ENCODE results near the gene ABCG1. TPM values are rescaled to one million over a fixed set of nuclear protein-coding genes. Genes with fewer than 3 reads are reported as not detected.

Gene ABCG1
- total RNA-seq, 1 donor from 2014 or later = 7.3 TPM

DNA sequence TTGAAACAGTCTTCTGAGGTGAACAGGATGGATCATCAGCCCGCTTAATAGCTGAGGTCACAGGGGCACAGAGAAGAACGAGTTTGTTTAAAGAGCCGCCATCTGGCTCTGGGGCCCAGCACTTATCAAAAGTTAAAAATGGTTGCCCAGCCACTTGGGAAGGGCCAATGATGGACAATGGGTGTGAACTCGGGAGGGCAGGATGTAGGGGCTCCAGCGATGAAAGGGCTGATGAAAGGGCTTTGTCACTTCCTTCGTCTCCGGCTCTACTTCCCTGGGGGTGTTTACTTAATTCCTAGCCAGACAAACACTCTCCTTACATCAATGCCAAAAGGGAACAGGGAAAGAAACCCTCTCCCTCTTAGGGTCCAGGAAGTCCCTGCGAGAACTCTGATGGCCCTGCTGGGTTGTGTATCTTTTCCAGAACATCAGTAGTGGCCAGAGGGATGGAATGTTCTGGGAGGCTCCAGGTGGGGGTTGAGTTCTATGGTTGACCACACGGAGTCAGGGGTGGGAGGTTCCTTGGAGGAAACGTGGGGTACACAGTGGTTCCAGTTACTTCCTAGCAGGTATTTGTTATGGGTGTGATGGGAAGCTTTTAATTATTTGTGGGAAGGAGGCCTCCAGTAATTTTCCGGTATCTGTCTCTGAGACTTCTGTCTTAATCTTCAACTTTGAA lies 9.0 kb upstream of the ABCG1 start:
- ATAC-seq (ENCODE audit: poor library complexity) = no peak
- intact Hi-C loops (cut with DNase I) = no loop called here
- DNase-seq = no peak

- ATAC-seq (ENCODE audit: poor library complexity) (no peak), DNase-seq (no peak)
- intact Hi-C loops (cut with DNase I) = no loop called here
Observed at GRCh38 chr21:42212266-42212665, 6.7 kb upstream of the ABCG1 start.

DNA sequence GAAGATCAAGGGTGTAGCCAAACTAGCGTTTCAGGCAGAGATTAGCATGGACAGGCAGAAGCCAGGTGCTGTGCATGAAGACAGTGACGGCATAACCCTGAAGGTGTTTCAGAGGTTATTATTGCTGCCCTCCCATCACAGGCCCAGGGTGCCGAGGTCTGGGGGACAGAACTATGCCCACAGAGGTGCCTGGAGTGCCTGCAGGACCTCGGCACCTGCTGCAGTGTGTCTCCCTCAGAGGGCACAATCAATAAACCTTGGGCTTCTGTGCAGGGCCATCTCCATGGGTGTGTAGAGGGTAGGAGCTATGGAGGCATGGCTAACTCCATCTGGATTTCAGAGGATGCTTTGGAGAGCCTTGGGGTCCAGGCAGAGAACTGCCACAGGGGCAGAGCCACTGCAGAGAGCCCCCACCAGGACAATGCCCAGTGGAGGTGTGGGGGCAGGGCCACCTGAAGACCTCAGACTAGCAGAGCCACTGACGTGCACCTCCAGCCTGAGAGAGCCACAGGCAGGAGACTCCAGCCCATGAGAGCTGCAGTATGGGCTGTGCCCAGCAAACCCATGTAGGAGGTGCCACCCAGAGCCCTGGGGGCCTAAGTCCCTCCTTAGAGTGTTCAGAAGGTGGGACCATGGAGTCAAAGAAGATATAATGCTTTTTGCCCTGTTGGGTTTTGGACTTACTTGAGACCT lies 5.7 kb upstream of the ABCG1 start:
- DNase-seq (no peak), ATAC-seq (ENCODE audit: poor library complexity) (no peak)
- intact Hi-C loops (cut with DNase I) = no loop called here

DNA sequence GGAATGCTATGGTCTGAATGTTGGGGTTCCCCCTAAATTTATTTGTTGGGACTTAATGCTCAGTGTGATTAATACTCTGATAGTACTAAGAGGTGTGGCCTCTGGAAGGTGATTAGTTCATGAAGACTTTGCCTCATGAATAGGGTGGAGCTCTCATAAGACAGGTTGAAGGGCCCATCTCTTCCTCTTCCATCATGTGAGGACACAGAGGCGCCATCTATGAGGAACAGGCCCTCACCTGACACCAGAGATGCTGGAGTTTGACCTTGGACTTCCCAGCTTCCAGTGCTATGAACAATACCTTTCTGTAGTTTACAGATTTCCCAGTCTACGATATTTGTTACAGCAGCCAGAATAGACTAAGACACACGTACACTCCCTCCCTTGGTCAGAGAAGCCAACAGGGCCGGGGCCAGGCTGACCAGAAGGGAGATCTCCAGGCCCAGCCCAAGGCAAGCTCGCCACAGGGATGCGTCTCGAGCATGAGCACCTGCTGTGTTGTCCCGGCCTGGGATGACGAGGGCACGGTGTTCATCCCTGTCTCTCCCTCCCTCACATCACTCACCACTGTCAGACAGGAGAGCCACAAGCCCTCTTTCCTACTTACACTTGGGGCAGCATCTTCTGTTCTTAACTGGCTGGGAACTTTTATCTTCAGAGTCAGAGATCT lies 4.7 kb upstream of the ABCG1 start:
- DNase-seq (no peak), ATAC-seq (ENCODE audit: poor library complexity) (no peak)
- intact Hi-C loops (cut with DNase I) = no loop called here

DNA sequence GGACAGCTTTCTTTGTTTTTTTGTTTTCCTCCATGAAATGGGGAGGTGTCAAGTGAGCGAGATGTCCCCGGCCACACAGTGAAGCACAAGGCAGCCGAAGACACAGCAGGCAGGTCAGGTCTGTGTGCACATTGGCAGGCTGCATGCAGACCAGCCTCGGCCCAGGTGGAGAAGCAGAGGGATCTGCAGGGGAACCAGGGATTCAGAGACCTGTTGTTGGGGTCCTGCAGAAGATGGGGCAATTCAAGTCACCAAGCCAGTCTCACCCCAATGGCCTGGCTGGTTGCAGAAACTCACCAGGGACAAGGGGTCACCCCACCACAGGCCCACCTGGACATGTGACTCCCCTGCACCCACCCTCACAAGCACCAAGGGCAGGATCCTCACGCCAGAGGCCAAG lies 4.0 kb upstream of the ABCG1 start:
- ATAC-seq (ENCODE audit: poor library complexity) = no peak
- no peak for DNase-seq
- intact Hi-C loops (cut with DNase I) = no loop called here

- intact Hi-C loops (cut with DNase I) = no loop called here
- ATAC-seq (ENCODE audit: poor library complexity) (no peak), DNase-seq (no peak)
Observed at GRCh38 chr21:42215942-42216725, 2.8 kb upstream of the ABCG1 start.

GRCh38 chr21:42216726-42217572 lies 2.0 kb upstream of the ABCG1 start:
- DNase-seq = no peak
- intact Hi-C loops (cut with DNase I) = no loop called here
- ATAC-seq (ENCODE audit: poor library complexity) = no peak

DNA sequence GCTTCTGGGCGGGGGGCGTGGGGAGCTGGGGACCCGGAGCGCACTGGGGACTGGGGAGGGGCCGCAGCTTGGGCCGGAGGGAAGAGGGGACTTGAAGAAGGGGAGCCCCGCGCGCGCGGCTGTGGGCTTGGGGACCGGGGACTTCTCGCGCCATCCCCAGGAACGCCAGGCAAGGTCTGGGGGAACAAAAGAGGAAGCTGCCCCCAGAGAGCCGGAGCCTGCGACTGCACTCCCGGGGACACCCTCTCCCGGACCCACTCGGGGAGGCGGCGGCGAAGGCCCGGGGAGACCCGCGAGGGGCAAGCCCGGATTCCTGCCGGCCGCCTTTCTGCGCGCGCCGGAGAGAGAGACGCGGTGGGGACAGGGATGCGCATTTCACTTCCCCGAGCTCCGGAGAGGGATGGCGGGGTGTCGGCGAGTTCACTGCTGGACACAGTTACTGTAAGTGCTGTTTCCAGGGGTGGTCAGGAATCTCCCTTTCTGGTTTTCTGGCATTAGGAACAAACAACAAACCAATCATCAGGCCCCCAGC lies 732 bp downstream of the ABCG1 start:
- intact Hi-C loops (cut with DNase I) = no loop called here
- no peak for DNase-seq

DNA sequence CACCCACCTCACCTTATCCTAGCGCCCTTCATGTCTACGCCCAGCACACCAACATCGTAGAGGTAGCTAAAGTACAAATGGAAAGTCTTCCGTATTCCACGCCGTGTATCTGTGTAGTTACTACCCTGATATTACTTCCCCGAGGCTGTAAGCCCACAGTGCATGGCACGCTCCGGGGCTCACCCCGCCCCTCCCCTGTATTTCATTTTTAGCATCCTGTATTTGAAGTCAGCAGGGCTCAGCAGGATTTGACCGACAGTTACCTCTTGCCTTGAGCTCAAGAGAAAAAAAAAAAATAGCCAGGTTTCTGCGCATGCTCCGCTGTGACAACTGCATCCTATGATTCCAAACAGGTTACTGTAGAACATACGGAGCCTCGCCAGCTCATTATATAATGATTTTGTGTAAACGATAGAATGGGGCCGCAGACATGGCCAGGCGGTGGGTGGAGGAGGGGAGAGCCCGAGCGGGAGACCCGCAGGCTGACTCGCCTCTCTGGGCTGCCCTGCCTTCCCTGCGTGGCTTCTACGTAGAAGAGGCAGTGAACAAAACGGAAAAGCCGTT lies 1.3 kb downstream of the ABCG1 start:
- DNase-seq = peak; percentile 66
- peak; percentile 79 for ATAC-seq (ENCODE audit: poor library complexity)
- intact Hi-C loops (cut with DNase I) = no loop called here

More for the DNA sequence above, 732 bp downstream of the ABCG1 start:
- ATAC-seq (ENCODE audit: poor library complexity) = peak; percentile 53

GRCh38 chr21:42221581-42222345 lies 2.8 kb downstream of the ABCG1 start:
- ATAC-seq (ENCODE audit: poor library complexity) (no peak), DNase-seq (no peak)
- intact Hi-C loops (cut with DNase I) = no loop called here

DNA sequence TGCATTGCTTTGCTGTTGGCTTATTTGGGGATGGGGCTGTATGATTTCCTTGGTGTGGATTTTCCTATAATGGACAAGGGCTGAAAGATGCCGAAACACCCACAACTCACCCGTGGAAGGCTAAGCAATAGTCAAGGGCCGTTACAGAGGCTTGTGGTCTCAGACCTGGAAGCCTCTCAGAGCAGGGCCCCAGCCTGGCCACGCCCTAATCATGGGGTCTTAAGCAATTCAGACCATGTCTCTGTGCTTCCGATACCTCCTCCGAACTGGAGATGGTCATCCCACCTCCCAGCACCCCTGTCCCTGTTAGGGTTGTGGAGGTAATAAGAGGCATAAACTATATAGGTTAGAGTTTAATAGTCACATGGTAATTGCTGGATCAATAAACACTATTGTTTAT lies 3.4 kb downstream of the ABCG1 start:
- ATAC-seq (ENCODE audit: poor library complexity) (no peak), DNase-seq (no peak)
- intact Hi-C loops (cut with DNase I) = no loop called here

- ATAC-seq (ENCODE audit: poor library complexity) = no peak
- intact Hi-C loops (cut with DNase I) = no loop called here
- no peak for DNase-seq
Observed at GRCh38 chr21:42222821-42223390, 4.0 kb downstream of the ABCG1 start.

DNA sequence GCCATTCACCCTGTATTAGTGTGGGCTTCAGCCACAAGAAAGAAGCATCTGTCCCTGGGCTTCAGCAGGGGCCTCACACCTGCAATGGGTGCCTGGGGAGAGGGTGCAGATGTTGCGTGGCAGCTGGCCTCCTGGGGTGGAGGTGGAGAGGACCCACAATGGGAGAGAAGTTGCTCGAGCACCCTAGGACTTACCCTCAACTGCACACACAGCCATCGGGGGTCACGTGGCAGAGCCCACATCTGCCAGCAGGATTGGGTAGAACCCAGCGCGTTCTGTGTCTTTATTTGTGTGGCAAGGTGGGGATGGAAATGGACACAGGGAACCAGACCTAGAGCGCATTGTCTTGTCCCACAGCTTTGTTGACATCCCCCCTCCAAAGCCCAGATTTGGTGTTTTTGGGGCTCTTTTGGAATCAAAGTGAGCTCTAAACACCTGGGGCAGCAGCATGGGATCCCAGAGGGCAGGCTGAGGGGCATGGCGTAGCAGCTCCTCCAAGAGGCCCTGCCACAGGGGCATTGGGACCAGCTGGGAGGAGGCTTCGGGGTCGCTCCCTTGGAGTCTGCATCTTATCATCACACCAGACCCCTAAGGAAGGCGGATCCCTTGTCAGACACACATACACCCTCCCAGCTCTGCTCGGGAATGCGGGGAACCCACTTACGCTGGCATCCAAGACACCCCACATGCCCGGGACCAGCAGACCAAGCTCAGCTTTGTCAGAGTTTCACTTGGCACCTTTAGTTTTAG lies 5.1 kb downstream of the ABCG1 start:
- ATAC-seq (ENCODE audit: poor library complexity) (no peak), DNase-seq (no peak)
- intact Hi-C loops (cut with DNase I) = no loop called here

DNA sequence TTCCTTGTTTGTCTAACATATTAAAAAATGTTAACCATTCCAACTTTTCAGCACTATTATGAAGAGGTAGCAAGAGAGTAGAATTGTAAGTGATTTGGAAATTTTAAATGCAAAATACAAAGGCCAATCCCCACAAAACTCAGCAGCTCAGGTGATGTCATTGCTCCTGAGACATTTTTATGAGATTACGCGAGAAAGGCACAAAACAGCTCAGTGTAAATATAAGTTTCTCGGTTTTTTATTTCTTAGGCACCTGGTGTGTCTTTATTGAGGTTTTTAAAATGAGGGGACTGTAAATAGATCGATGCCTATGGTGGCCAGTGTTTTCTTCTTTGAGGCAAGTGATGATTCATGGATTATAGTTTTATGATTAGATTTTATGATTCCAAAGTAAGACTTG lies 6.1 kb downstream of the ABCG1 start:
- DNase-seq (no peak), ATAC-seq (ENCODE audit: poor library complexity) (no peak)
- intact Hi-C loops (cut with DNase I) = no loop called here

DNA sequence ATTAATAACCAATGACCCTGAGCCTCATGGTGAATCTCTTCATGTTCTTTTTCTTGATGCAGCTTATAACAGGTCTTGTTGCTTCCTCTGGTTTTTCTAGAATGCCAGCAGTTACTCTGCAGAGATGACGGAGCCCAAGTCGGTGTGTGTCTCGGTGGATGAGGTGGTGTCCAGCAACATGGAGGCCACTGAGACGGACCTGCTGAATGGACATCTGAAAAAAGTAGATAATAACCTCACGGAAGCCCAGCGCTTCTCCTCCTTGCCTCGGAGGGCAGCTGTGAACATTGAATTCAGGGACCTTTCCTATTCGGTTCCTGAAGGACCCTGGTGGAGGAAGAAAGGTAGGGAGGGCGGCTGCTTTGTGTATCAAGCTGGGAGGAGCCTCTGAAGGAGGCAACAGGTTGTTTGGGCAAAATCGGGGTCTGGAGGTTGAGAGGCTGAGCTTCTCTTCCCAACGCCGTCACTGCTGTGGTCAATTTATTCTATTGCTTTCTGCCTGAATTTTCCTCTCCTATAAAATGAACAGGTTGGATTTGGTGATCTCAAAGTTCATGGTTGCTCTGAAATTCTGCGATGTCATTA lies 6.7 kb downstream of the ABCG1 start:
- DNase-seq (no peak), ATAC-seq (ENCODE audit: poor library complexity) (no peak)
- intact Hi-C loops (cut with DNase I) = no loop called here

DNA sequence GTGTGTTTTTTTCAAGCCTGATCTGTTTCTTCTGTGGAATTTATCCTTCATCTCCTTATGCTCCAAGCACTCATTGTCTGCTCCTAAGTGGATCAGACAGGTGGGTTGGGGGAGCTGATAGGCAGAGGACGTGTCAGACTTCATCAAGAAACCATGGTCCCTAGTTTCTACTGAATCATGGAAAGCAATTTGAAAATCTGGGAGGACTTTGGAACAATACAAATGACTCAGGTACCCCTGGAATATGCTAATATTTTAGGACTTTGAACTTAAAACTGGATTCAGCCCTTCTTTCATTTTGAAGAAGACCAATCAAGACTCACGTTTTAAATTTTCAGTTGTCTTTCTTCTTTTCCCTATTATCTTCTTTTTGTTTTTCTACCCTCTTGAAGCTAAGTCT lies 7.7 kb downstream of the ABCG1 start:
- intact Hi-C loops (cut with DNase I) = no loop called here

More for the DNA sequence above, 7.7 kb downstream of the ABCG1 start:
- ATAC-seq (ENCODE audit: poor library complexity) (no peak), DNase-seq (no peak)

Measured in Right ventricle myocardium superior (tissue), 1 donor.